ENCODE results near the gene ERF. TPM values are rescaled to one million over a fixed set of nuclear protein-coding genes. Genes with fewer than 3 reads are reported as not detected.

ERF gene
- total RNA-seq, 1 donor from 2014 or later: 75.3 TPM

DNA sequence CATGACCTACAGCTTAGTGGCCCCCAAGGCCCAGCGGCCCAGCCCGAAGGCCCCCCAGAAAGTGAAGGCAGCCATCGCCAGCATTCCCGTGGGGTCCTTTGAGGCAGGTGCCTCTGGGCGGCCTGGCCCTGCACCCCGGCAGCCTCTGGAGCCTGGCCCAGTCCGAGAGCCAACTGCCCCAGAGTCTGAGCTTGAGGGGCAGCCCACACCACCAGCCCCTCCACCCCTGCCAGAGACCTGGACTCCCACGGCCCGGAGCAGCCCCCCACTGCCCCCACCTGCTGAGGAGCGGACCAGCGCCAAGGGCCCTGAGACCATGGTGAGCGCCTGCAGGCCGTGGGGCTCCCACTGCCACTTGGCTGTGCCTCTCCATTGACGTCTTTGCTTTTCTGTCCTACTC, 38.0 kb upstream of the ERF start:
- H3K4me3 Mint-ChIP-seq (ENCODE audit: unreplicated experiment): no peak overlapping the region
- peaks cover 1% of the 10 kb centered on the region for H3K4me1 Mint-ChIP-seq (ENCODE audit: unreplicated experiment)
- no peak for DNase-seq (ENCODE audit: extremely low spot score, unreplicated experiment)
- H3K36me3 Mint-ChIP-seq (ENCODE audit: unreplicated experiment): peaks cover 29% of the 10 kb centered on the region
- no peaks in the 10 kb centered on the region for H3K27me3 Mint-ChIP-seq (ENCODE audit: unreplicated experiment)
- TF ChIP-seq, protein P1, sequence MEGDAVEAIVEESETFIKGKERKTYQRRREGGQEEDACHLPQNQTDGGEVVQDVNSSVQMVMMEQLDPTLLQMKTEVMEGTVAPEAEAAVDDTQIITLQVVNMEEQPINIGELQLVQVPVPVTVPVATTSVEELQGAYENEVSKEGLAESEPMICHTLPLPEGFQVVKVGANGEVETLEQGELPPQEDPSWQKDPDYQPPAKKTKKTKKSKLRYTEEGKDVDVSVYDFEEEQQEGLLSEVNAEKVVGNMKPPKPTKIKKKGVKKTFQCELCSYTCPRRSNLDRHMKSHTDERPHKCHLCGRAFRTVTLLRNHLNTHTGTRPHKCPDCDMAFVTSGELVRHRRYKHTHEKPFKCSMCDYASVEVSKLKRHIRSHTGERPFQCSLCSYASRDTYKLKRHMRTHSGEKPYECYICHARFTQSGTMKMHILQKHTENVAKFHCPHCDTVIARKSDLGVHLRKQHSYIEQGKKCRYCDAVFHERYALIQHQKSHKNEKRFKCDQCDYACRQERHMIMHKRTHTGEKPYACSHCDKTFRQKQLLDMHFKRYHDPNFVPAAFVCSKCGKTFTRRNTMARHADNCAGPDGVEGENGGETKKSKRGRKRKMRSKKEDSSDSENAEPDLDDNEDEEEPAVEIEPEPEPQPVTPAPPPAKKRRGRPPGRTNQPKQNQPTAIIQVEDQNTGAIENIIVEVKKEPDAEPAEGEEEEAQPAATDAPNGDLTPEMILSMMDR (IDR thresholded peaks at IDR 0.05): no peak
- no peak overlapping the region for H3K27ac Mint-ChIP-seq (ENCODE audit: unreplicated experiment)
- no peaks in the 10 kb centered on the region for H3K9me3 Mint-ChIP-seq (ENCODE audit: unreplicated experiment)

DNA sequence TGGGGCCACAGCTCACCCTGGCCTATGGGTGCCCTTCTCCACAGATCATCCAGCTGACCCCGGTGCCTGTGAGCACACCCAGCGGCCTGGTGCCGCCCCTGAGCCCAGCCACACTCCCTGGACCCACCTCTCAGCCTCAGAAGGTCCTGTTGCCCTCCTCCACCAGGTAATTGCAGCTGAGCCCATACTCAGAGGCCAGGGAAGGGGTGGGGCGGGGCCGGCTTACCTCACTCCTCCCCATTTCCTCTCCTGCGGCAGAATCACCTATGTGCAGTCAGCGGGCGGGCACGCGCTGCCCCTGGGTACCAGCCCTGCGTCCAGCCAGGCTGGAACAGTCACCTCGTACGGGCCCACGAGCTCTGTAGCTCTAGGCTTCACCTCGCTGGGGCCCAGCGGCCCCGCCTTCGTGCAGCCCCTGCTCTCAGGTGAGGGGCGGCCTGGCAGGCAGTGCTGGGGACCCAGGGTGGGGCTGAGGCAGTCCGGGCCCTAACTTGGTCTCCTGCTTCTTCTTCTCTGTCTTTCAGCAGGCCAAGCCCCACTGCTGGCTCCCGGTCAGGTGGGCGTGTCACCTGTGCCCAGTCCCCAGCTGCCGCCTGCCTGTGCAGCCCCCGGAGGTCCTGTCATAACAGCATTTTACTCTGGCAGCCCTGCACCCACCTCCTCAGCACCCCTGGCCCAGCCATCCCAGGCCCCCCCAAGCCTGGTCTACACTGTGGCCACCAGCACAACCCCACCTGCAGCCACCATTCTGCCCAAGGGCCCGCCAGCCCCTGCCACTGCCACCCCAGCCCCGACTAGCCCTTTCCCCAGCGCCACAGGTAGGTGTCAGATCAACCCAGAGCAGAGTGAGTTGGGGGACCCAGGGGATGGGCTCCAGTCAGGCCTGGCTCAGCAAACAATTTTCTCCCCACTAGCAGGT, 37.4 kb upstream of the ERF start:
- H3K9me3 Mint-ChIP-seq (ENCODE audit: unreplicated experiment): no peaks in the 10 kb centered on the region
- H3K4me3 Mint-ChIP-seq (ENCODE audit: unreplicated experiment): no peak overlapping the region
- H3K27me3 Mint-ChIP-seq (ENCODE audit: unreplicated experiment): no peaks in the 10 kb centered on the region
- TF ChIP-seq, protein P1 (IDR thresholded peaks at IDR 0.05): no peak
- peaks cover 1% of the 10 kb centered on the region for H3K4me1 Mint-ChIP-seq (ENCODE audit: unreplicated experiment)
- peaks cover 29% of the 10 kb centered on the region for H3K36me3 Mint-ChIP-seq (ENCODE audit: unreplicated experiment)
- DNase-seq (ENCODE audit: extremely low spot score, unreplicated experiment): peak; percentile 84
- no peak overlapping the region for H3K27ac Mint-ChIP-seq (ENCODE audit: unreplicated experiment)

DNA sequence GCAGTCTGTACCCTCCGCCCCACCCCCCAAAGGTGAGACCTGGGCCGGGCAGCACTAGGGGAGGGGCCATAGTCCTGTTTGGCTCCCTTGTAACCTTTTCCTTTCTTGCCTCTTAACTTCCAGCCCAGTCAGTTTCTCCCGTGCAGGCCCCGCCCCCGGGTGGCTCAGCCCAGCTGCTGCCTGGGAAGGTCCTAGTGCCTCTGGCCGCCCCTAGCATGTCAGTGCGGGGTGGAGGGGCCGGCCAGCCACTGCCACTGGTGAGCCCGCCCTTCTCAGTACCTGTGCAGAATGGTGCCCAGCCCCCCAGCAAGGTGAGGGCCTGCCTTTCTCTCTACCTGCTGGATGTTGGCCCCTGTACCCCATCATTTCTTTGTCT, 36.5 kb upstream of the ERF start:
- Mint-ChIP-seq H3K9me3 (ENCODE audit: unreplicated experiment) (no peaks in the 10 kb centered on the region), H3K27me3 (ENCODE audit: unreplicated experiment) (no peaks in the 10 kb centered on the region), H3K4me1 (ENCODE audit: unreplicated experiment) (peaks cover 1% of the 10 kb centered on the region), H3K36me3 (ENCODE audit: unreplicated experiment) (peaks cover 29% of the 10 kb centered on the region), H3K27ac (ENCODE audit: unreplicated experiment) (no peak overlapping the region), H3K4me3 (ENCODE audit: unreplicated experiment) (no peak overlapping the region)
- TF ChIP-seq, protein P1 (IDR thresholded peaks at IDR 0.05): no peak
- DNase-seq (ENCODE audit: extremely low spot score, unreplicated experiment): no peak

DNA sequence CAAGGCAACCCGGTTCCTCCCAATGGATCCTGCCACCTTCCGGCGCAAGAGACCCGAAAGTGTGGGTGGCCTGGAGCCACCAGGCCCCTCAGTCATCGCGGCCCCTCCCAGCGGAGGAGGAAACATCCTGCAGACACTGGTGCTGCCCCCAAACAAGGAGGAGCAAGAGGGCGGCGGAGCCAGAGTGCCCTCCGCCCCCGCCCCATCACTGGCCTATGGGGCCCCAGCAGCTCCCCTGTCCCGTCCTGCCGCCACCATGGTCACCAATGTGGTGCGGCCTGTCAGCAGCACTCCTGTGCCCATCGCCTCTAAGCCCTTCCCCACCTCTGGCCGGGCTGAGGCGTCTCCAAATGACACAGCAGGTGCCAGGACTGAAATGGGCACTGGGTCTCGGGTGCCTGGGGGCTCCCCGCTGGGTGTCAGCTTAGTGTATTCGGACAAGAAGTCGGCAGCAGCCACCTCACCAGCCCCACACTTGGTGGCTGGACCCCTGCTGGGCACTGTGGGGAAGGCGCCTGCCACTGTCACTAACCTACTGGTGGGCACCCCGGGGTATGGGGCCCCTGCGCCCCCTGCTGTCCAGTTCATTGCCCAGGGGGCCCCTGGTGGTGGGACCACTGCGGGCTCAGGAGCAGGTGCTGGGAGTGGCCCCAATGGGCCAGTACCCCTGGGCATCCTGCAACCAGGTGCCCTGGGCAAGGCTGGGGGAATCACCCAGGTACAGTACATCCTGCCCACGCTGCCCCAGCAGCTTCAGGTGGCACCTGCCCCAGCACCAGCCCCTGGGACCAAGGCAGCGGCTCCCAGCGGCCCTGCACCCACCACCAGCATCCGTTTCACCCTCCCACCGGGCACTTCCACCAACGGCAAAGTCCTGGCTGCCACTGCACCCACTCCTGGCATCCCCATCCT, 35.9 kb upstream of the ERF start:
- peaks cover 32% of the 10 kb centered on the region for H3K36me3 Mint-ChIP-seq (ENCODE audit: unreplicated experiment)
- TF ChIP-seq, protein P1 (IDR thresholded peaks at IDR 0.05): peak; percentile 24
- DNase-seq (ENCODE audit: extremely low spot score, unreplicated experiment): peak; percentile 85
- H3K4me3 Mint-ChIP-seq (ENCODE audit: unreplicated experiment): no peak overlapping the region
- H3K9me3 Mint-ChIP-seq (ENCODE audit: unreplicated experiment): no peaks in the 10 kb centered on the region
- H3K27me3 Mint-ChIP-seq (ENCODE audit: unreplicated experiment): no peaks in the 10 kb centered on the region
- peaks cover 8% of the 10 kb centered on the region for H3K4me1 Mint-ChIP-seq (ENCODE audit: unreplicated experiment)
- H3K27ac Mint-ChIP-seq (ENCODE audit: unreplicated experiment): no peak overlapping the region

DNA sequence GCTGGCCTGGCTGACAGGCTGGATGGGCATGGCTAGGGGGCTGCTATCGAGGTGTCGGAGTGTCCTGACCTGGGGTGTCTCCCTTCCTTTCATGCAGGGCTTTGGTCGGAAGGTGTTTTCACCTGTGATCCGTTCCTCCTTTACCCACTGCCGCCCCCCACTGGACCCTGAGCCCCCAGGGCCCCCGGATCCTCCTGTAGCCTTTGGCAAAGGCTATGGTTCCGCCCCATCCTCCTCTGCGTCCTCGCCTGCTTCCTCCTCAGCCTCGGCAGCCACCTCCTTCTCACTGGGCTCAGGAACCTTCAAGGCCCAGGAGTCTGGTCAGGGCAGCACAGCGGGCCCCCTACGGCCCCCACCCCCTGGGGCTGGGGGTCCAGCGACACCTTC, 35.2 kb upstream of the ERF start:
- H3K27me3 Mint-ChIP-seq (ENCODE audit: unreplicated experiment): no peaks in the 10 kb centered on the region
- H3K36me3 Mint-ChIP-seq (ENCODE audit: unreplicated experiment): peaks cover 32% of the 10 kb centered on the region
- H3K4me3 Mint-ChIP-seq (ENCODE audit: unreplicated experiment): no peak overlapping the region
- DNase-seq (ENCODE audit: extremely low spot score, unreplicated experiment): no peak
- H3K27ac Mint-ChIP-seq (ENCODE audit: unreplicated experiment): no peak overlapping the region
- H3K9me3 Mint-ChIP-seq (ENCODE audit: unreplicated experiment): no peaks in the 10 kb centered on the region
- TF ChIP-seq, protein P1 (IDR thresholded peaks at IDR 0.05): no peak
- H3K4me1 Mint-ChIP-seq (ENCODE audit: unreplicated experiment): peaks cover 14% of the 10 kb centered on the region

Measured in osteocyte (in vitro differentiated cells).